Measurements from ENCODE around the gene OPRD1.
"Not testable (repeated sequence)": the region's sequence is repeated elsewhere in the genome, so short reads cannot be mapped to it uniquely, and the experiment has no call there.

Gene OPRD1

GRCh38 chr1:28803051-28803450, 8.9 kb upstream of the OPRD1 start:
- DNase-seq: no peak

- no peak for DNase-seq
These were observed 8.3 kb upstream of the OPRD1 start for GRCh38 chr1:28803662-28804061.

GRCh38 chr1:28804071-28804470, 7.9 kb upstream of the OPRD1 start:
- DNase-seq: no peak

GRCh38 chr1:28807046-28807445, 4.9 kb upstream of the OPRD1 start:
- DNase-seq: no peak

- no peak for DNase-seq
These were observed 4.0 kb upstream of the OPRD1 start for GRCh38 chr1:28807986-28808385.

- no peak for DNase-seq
These were observed 603 bp upstream of the OPRD1 start for GRCh38 chr1:28811369-28811765.

GRCh38 chr1:28812669-28813468, 899 bp downstream of the OPRD1 start:
- DNase-seq: no peak

- no peak for DNase-seq
These were observed 2.0 kb downstream of the OPRD1 start for GRCh38 chr1:28813931-28814465.

GRCh38 chr1:28815533-28816185, 3.7 kb downstream of the OPRD1 start:
- DNase-seq: peak; percentile 38 to 45

- no peak for DNase-seq
These were observed 5.2 kb downstream of the OPRD1 start for GRCh38 chr1:28817133-28817532.

- DNase-seq: no peak
These were observed 7.0 kb downstream of the OPRD1 start for GRCh38 chr1:28819020-28819419.

- DNase-seq: no peak
These were observed 10.8 kb downstream of the OPRD1 start for GRCh38 chr1:28822799-28823198.

GRCh38 chr1:28824061-28824460, 12.1 kb downstream of the OPRD1 start:
- DNase-seq: not testable (repeated sequence)

- not testable (repeated sequence) for DNase-seq
These were observed 16.4 kb downstream of the OPRD1 start for GRCh38 chr1:28828227-28828858.

GRCh38 chr1:28830814-28831213, 18.8 kb downstream of the OPRD1 start:
- DNase-seq: no peak

GRCh38 chr1:28832966-28833365, 21.0 kb downstream of the OPRD1 start:
- DNase-seq: no peak

GRCh38 chr1:28833381-28833780, 21.4 kb downstream of the OPRD1 start:
- no peak for DNase-seq

- no peak for DNase-seq
These were observed 23.3 kb downstream of the OPRD1 start for GRCh38 chr1:28835237-28835650.

- DNase-seq: no peak
These were observed 24.5 kb downstream of the OPRD1 start for GRCh38 chr1:28836421-28836956.

- no peak for DNase-seq
These were observed 29.1 kb downstream of the OPRD1 start for GRCh38 chr1:28840928-28841544.

- DNase-seq: peak; percentile 79 to 80
These were observed 34.0 kb downstream of the OPRD1 start for GRCh38 chr1:28845786-28846543.

- not testable (repeated sequence) for DNase-seq
These were observed 35.2 kb downstream of the OPRD1 start for GRCh38 chr1:28847207-28847606.

Measured in Kasumi-1 (cell line).